ENCODE measurements around the gene SOX6. TPM values are rescaled to one million over a fixed set of nuclear protein-coding genes. Genes with fewer than 3 reads are reported as not detected.

The SOX6 gene
- total and polyA plus RNA-seq, 2 experiments from 2014 or later, result 0.03 to 0.66 TPM

GRCh38 chr11:16211407-16211806 lies 144.9 kb downstream of the SOX6 start:
- Mint-ChIP-seq H3K4me3 (no peak overlapping the region), H3K27me3 (ENCODE audit: insufficient read depth, low read depth, poor library complexity) (no peaks in the 10 kb centered on the region), H3K9me3 (no peaks in the 10 kb centered on the region), H3K27ac (no peak overlapping the region), H3K36me3 (ENCODE audit: low read depth) (no peaks in the 10 kb centered on the region), H3K4me1 (peaks cover 4% of the 10 kb centered on the region)
- no peaks in the 10 kb centered on the region for H3K4me1 ChIP-seq (ENCODE audit: insufficient read depth)
- H2AFZ ChIP-seq, result no peak overlapping the region
- ATAC-seq, result peak; percentile 82
- no peaks in the 10 kb centered on the region for H3K79me2 ChIP-seq (replicated peaks; ENCODE audit: insufficient read depth)
- no peak overlapping the region for H3K4me2 ChIP-seq
- no peak overlapping the region for H3K27ac ChIP-seq (ENCODE audit: low read depth)
- no peaks in the 10 kb centered on the region for H4K20me1 ChIP-seq (replicated peaks; ENCODE audit: insufficient read depth)
- no peaks in the 10 kb centered on the region for H3K36me3 ChIP-seq (ENCODE audit: insufficient read depth)
- H3K9me2 ChIP-seq (ENCODE audit: insufficient read depth), result no peaks in the 10 kb centered on the region
- H3K4me3 ChIP-seq, result no peak overlapping the region
- DNase-seq (ENCODE audit: low spot score), result peak; percentile 43
- H3F3A ChIP-seq (replicated peaks; ENCODE audit: low read depth), result no peaks in the 10 kb centered on the region
- H3K27me3 ChIP-seq (ENCODE audit: insufficient read depth), result no peaks in the 10 kb centered on the region
- TF ChIP-seq EZH2 (IDR thresholded peaks at IDR 0.05; ENCODE audit: low read depth, unreplicated experiment) (no peak), ZNF462 (CRISPR knock-in tag; IDR thresholded peaks at IDR 0.05) (no peak), POLR2AphosphoS5 (IDR thresholded peaks at IDR 0.05; ENCODE audit: low read depth) (no peak), ETS1 (IDR thresholded peaks at IDR 0.05) (no peak), JUNB (IDR thresholded peaks at IDR 0.05; ENCODE audit: unreplicated experiment) (no peak), REST (IDR thresholded peaks at IDR 0.05; ENCODE audit: unreplicated experiment) (no peak), STAT1 (IDR thresholded peaks at IDR 0.05; ENCODE audit: unreplicated experiment) (no peak), CREB1 (CRISPR knock-in tag; IDR thresholded peaks at IDR 0.05; ENCODE audit: low read depth) (no peak), ZNF331 (CRISPR knock-in tag; IDR thresholded peaks at IDR 0.05; ENCODE audit: low read depth) (no peak), NANOG (IDR thresholded peaks at IDR 0.05; ENCODE audit: borderline replicate concordance) (no peak), ZNF114 (CRISPR knock-in tag; IDR thresholded peaks at IDR 0.05) (no peak), CTCF (conservative IDR thresholded peaks at IDR 0.05; ENCODE audit: low read depth in 2 of 2) (no peak), EZH2phosphoT487 (IDR thresholded peaks at IDR 0.05; ENCODE audit: unreplicated experiment) (no peak)

All from GM23338 (cell line).